Muscle layer of duodenum (tissue), 2 donors: ENCODE results near the gene ADAMTS15.

Source experiments
- H3K27ac ChIP-seq: one replicate; pipeline ENCODE4 v1.7.0; 2013; ENCODE audit warnings: mild to moderate bottlenecking, low read length
- H3K27me3 ChIP-seq: one replicate; pipeline ENCODE4 v1.7.0; 2013; ENCODE audit warnings: low read depth, mild to moderate bottlenecking, control low read depth, low read length
- H3K36me3 ChIP-seq, 2 donors: one replicate each; pipeline ENCODE4 v1.7.0; 2013; ENCODE audit warnings: low read length in 2 of 2, control low read depth in 1 of 2, mild to moderate bottlenecking in 1 of 2; ENCODE audit not compliant: insufficient read depth in 2 of 2, control insufficient read depth in 1 of 2
- H3K4me1 ChIP-seq, 2 donors: one replicate each; pipeline ENCODE4 v1.7.0; 2013; ENCODE audit warnings: low read length in 2 of 2, mild to moderate bottlenecking in 2 of 2, control low read depth in 1 of 2, moderate library complexity in 1 of 2; ENCODE audit not compliant: insufficient read depth in 2 of 2, control insufficient read depth in 1 of 2
- H3K4me3 ChIP-seq, 2 donors: one replicate each; pipeline ENCODE4 v1.7.0; 2013; ENCODE audit warnings: low read length in 2 of 2, low read depth in 1 of 2, mild to moderate bottlenecking in 1 of 2
- H3K9me3 ChIP-seq, 2 donors: one replicate each; pipeline ENCODE4 v1.7.0; 2013; ENCODE audit warnings: low read length in 2 of 2, control low read depth in 1 of 2, mild to moderate bottlenecking in 1 of 2; ENCODE audit not compliant: control insufficient read depth in 1 of 2
- donor health status: healthy.

The ADAMTS15 gene

GRCh38 chr11:130510407-130511006 lies 62.1 kb downstream of the ADAMTS15 start:
- Histone ChIP-seq H3K36me3 (no peaks in the 10 kb centered on the region), H3K4me1 (peaks cover 5 to 11% of the 10 kb centered on the region in 2 donors), H3K4me3 (no peak overlapping the region), H3K27me3 (no peaks in the 10 kb centered on the region), H3K27ac (peak overlapping the region; percentile 36), H3K9me3 (no peaks in the 10 kb centered on the region)

GRCh38 chr11:130511765-130512164 lies 63.3 kb downstream of the ADAMTS15 start:
- no peaks in the 10 kb centered on the region for H3K9me3 ChIP-seq
- no peaks in the 10 kb centered on the region for H3K27me3 ChIP-seq
- H3K4me1 ChIP-seq, result peaks cover 7 to 11% of the 10 kb centered on the region in 2 donors
- H3K27ac ChIP-seq, result no peak overlapping the region
- H3K4me3 ChIP-seq, result no peak overlapping the region
- H3K36me3 ChIP-seq, result no peaks in the 10 kb centered on the region

GRCh38 chr11:130512662-130513061 lies 64.2 kb downstream of the ADAMTS15 start:
- H3K4me1 ChIP-seq, result peaks cover 7 to 11% of the 10 kb centered on the region in 2 donors
- H3K27ac ChIP-seq, result no peak overlapping the region
- H3K36me3 ChIP-seq, result no peaks in the 10 kb centered on the region
- H3K9me3 ChIP-seq, result no peaks in the 10 kb centered on the region
- no peaks in the 10 kb centered on the region for H3K27me3 ChIP-seq
- no peak overlapping the region for H3K4me3 ChIP-seq

- H3K27ac ChIP-seq, result no peak overlapping the region
- peaks cover 7 to 11% of the 10 kb centered on the region in 2 donors for H3K4me1 ChIP-seq
Observed at GRCh38 chr11:130513132-130513531, 64.7 kb downstream of the ADAMTS15 start.

GRCh38 chr11:130514316-130514715 lies 65.9 kb downstream of the ADAMTS15 start:
- Histone ChIP-seq H3K4me3 (no peak overlapping the region), H3K4me1 (peaks cover 7 to 11% of the 10 kb centered on the region in 2 donors), H3K27ac (no peak overlapping the region), H3K36me3 (no peaks in the 10 kb centered on the region), H3K27me3 (no peaks in the 10 kb centered on the region), H3K9me3 (no peaks in the 10 kb centered on the region)

More at GRCh38 chr11:130513132-130513531, 64.7 kb downstream of the ADAMTS15 start:
- H3K27me3 ChIP-seq, result no peaks in the 10 kb centered on the region
- H3K4me3 ChIP-seq, result no peak overlapping the region
- no peaks in the 10 kb centered on the region for H3K9me3 ChIP-seq
- no peaks in the 10 kb centered on the region for H3K36me3 ChIP-seq

- Histone ChIP-seq H3K9me3 (no peaks in the 10 kb centered on the region), H3K4me1 (peaks cover 7 to 9% of the 10 kb centered on the region in 2 donors), H3K27ac (no peak overlapping the region), H3K36me3 (no peaks in the 10 kb centered on the region), H3K27me3 (no peaks in the 10 kb centered on the region), H3K4me3 (no peak overlapping the region)
Observed at GRCh38 chr11:130514851-130515250, 66.4 kb downstream of the ADAMTS15 start.

- peaks cover 0 to 7% of the 10 kb centered on the region in 2 donors for H3K4me1 ChIP-seq
- H3K27me3 ChIP-seq, result no peaks in the 10 kb centered on the region
- H3K27ac ChIP-seq, result no peak overlapping the region
- no peaks in the 10 kb centered on the region for H3K9me3 ChIP-seq
- no peaks in the 10 kb centered on the region for H3K36me3 ChIP-seq
- H3K4me3 ChIP-seq, result no peak overlapping the region
Observed at GRCh38 chr11:130515829-130516553, 67.5 kb downstream of the ADAMTS15 start.

- Histone ChIP-seq H3K9me3 (no peaks in the 10 kb centered on the region), H3K4me1 (peaks cover 2 to 7% of the 10 kb centered on the region in 2 donors), H3K27ac (no peak overlapping the region), H3K27me3 (no peaks in the 10 kb centered on the region), H3K4me3 (no peak overlapping the region), H3K36me3 (no peaks in the 10 kb centered on the region)
Observed at GRCh38 chr11:130516554-130517505, 68.4 kb downstream of the ADAMTS15 start.

DNA sequence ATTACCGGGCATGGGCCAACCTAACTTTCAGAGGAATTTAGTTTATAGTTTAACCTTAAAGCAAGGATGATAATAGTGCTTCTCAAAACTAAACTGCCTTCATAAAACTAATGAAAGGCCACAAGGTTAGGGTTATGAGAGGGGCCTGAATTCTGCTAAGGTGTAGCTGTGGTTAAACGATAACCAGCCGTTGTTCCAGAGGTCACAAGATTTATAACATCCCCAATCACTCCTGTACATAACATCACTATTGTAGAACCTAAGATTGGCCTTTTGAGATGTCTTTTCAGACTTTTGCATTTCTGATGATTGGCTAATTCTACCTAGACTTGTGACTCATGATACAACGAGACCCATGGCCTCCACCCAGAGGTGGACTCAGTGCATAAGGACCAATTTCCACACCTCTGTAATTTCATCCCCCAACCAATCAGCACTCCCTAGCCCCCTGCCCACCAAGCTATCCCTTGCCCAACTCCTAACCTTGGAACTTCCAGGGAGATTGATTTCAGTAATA lies 69.8 kb downstream of the ADAMTS15 start:
- no peak overlapping the region for H3K27ac ChIP-seq
- H3K27me3 ChIP-seq, result no peaks in the 10 kb centered on the region
- H3K36me3 ChIP-seq, result no peaks in the 10 kb centered on the region
- no peak overlapping the region for H3K4me3 ChIP-seq
- peaks cover 4 to 6% of the 10 kb centered on the region in 2 donors for H3K4me1 ChIP-seq
- H3K9me3 ChIP-seq, result no peaks in the 10 kb centered on the region

DNA sequence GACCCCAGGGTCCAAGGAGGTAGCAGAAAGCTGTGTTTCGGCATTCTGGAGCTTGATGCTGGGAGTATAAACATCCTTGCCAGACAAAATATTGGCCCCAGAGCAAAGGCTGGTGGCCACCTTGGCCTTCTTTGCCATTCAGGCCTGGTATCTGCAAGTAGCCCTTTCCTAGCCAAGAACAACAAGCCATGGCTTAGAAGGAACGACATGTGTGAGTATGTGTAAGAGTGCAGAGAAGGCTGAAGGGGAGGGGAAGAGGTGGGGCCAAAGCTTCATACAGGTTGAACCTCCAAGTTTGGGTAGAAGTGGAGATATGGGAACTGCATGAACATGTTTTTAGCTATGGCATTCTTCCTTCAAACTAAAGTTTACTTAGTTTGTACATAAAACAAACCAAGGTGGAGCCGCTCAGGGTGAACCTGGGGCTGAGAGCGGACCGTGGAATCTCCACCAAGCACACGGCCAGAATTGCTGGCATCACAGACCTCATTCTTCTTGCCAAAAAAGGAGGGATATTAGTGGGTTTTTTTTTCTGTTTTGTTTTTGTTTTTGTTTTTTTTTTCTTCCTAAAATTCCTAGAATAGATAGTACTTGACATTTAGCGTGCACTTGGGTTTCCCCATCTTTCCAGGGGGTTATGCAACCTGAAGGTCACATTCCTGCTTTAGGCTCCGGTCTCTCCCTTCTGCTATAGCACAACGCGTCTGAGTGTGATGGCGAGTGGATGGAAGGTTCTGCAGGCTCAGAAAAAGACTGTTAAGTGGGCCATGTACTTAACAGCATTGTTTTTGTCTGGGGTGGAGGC lies 70.9 kb downstream of the ADAMTS15 start:
- Histone ChIP-seq H3K4me1 (peaks cover 3 to 4% of the 10 kb centered on the region in 2 donors), H3K9me3 (no peaks in the 10 kb centered on the region), H3K36me3 (no peaks in the 10 kb centered on the region), H3K27ac (no peak overlapping the region), H3K27me3 (no peaks in the 10 kb centered on the region), H3K4me3 (no peak overlapping the region)
